Measurements from ENCODE around the gene WDFY2. TPM values are rescaled to one million over a fixed set of nuclear protein-coding genes. Genes with fewer than 3 reads are reported as not detected.

WDFY2 gene
- total and polyA plus RNA-seq, 2 of the 8 experiments (the other 6 are each of a cell fraction or from before 2014, with no cell fraction given), result 13.9 to 29.0 TPM

DNA sequence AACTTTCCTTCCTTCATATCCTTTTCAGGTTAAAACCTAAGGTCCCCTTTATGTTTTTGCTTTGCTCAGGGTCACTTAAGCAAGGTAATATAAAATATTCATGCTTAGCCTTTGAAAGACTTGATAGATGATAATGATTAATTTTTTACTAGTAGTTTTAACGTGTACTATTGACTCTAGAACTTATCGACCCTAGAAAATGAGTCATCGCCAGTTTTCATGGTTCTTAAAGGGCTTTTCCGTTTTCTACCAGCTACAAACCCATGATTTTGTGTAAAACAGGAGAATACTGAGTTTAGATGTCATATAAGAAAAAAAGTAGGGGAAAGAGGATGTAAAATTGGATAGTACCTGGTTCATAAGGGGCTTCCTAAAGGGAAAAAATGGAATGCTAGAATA is 144.0 kb downstream of the WDFY2 start:
- Histone ChIP-seq H3K9me3 (ENCODE audit: insufficient read depth in 2 of 2, low read depth in 1 of 2, low read length in 1 of 2) (no peaks in the 10 kb centered on the region), H3K27me3 (replicated peaks in 1 of 4; ENCODE audit: control insufficient read depth in 3 of 4, extremely low read depth in 1 of 4, insufficient read depth in 3 of 4, low read length in 3 of 4) (no peaks in the 10 kb centered on the region), H3K56ac (replicated peaks; ENCODE audit: insufficient read length, low read depth, low read length) (no peak overlapping the region), H3K4ac (replicated peaks; ENCODE audit: insufficient read length, low read depth, low read length) (no peak overlapping the region), H2BK12ac (ENCODE audit: low read depth, low read length) (no peak overlapping the region), H3K23ac (ENCODE audit: insufficient read length) (no peak overlapping the region), H3K27ac (ENCODE audit: low read depth, low read length) (no peak overlapping the region), H2AK5ac (ENCODE audit: low read depth, low read length) (no peak overlapping the region), H2BK120ac (replicated peaks; ENCODE audit: low read depth, low read length) (no peak overlapping the region), H3K79me2 (ENCODE audit: control insufficient read depth in 1 of 2, insufficient read depth in 2 of 2, low read length in 2 of 2) (no peaks in the 10 kb centered on the region), H3K9ac (replicated peaks in 1 of 4; ENCODE audit: extremely low read depth in 1 of 4, low read depth in 3 of 4, low read length in 3 of 4) (no peak overlapping the region), H3K4me3 (ENCODE audit: extremely low read depth in 1 of 4, insufficient read depth in 2 of 4, low read depth in 3 of 4, low read length in 4 of 4) (no peak overlapping the region), H3K36me3 (ENCODE audit: control insufficient read depth in 2 of 4, insufficient read depth in 4 of 4, low read length in 3 of 4) (peaks cover 0 to 11% (median 6%) of the 10 kb centered on the region in 4 experiments; a peak in 4 of 8 replicates), H2BK5ac (ENCODE audit: low read depth, low read length) (no peak overlapping the region), H3K79me1 (ENCODE audit: low read depth, low read length) (no peaks in the 10 kb centered on the region; the same call in 1 of the 2 replicates), H3K4me2 (ENCODE audit: insufficient read depth in 1 of 2, low read depth in 2 of 2, low read length in 2 of 2) (no peak overlapping the region), H2BK20ac (ENCODE audit: low read length) (no peak overlapping the region), H3K4me1 (replicated peaks in 1 of 4; ENCODE audit: control insufficient read depth in 3 of 4, insufficient read depth in 4 of 4, low read length in 3 of 4) (peaks cover 0 to 2% (median under 1%) of the 10 kb centered on the region in 4 experiments; a peak in 1 of 7 replicates), H4K8ac (ENCODE audit: extremely low read depth, insufficient read depth, low read length) (no peak overlapping the region), H2BK15ac (ENCODE audit: low read length) (no peak overlapping the region), H3K23me2 (ENCODE audit: low read depth, low read length) (no peaks in the 10 kb centered on the region), H4K91ac (replicated peaks; ENCODE audit: insufficient read length, low read length) (no peak overlapping the region), H3K14ac (ENCODE audit: insufficient read length) (no peak overlapping the region), H3K18ac (ENCODE audit: extremely low read depth, low read length) (no peak overlapping the region), H2AFZ (ENCODE audit: low read length) (no peak overlapping the region), H4K5ac (ENCODE audit: insufficient read length, low read depth, low read length) (no peak overlapping the region), H4K20me1 (replicated peaks in 1 of 2; ENCODE audit: control insufficient read depth in 1 of 2, insufficient read depth in 2 of 2, low read length in 2 of 2) (no peaks in the 10 kb centered on the region)
- WGBS, 2 experiments (ENCODE audit: extremely low coverage in 1 of 2, insufficient coverage in 1 of 2, insufficient read length in 1 of 2, insufficient replicate concordance in 2 of 2, low coverage in 1 of 2, low lambda C conversion rate in 2 of 2, missing lambda C conversion rate in 1 of 2), result 97% methylated on average over 4 of the region's 4 CpGs; no CpG with 5 or more reads in 1 of the 2 experiments
- FAIRE-seq (no peak), DNase-seq (ENCODE audit: low read depth in 1 of 2, low spot score in 2 of 2) (no peak)
- ChIA-PET POLR2A (ENCODE audit: partially characterized antibody) (interaction anchor here (1.1 kb wide), 1 partner anchor 28 kb away, joined by 3 read pairs; no protein-coding TSS in a partner anchor), CTCF (ENCODE audit: partially characterized antibody) (interaction anchor here (1.2 kb wide), 1 partner anchor 14 kb away, joined by 3 read pairs; no protein-coding TSS in a partner anchor)
- TF ChIP-seq CHD1 (IDR thresholded peaks at IDR 0.05; ENCODE audit: low read depth, low read length) (no peak), KDM4A (IDR thresholded peaks at IDR 0.05; ENCODE audit: low read depth, low read length, severe bottlenecking) (no peak), NANOG (IDR thresholded peaks at IDR 0.05; ENCODE audit: insufficient read depth, low read depth, low read length, poor library complexity, severe bottlenecking) (no peak), KDM1A (IDR thresholded peaks at IDR 0.05; ENCODE audit: borderline replicate concordance, low read length) (no peak), TCF12 (IDR thresholded peaks at IDR 0.05; ENCODE audit: low read depth, low read length) (no peak), TAF1 (IDR thresholded peaks at IDR 0.05; ENCODE audit: low read depth, low read length) (no peak), RXRA (IDR thresholded peaks at IDR 0.05; ENCODE audit: insufficient read depth, low read depth, low read length) (no peak), JUN (IDR thresholded peaks at IDR 0.05; ENCODE audit: low read depth, low read length) (no peak), CBX8 (IDR thresholded peaks at IDR 0.05; ENCODE audit: borderline replicate concordance, low read depth, low read length) (no peak), EZH2 (IDR thresholded peaks at IDR 0.05; ENCODE audit: low read depth, low read length, severe bottlenecking) (no peak)
- TF ChIP-seq, protein P1, sequence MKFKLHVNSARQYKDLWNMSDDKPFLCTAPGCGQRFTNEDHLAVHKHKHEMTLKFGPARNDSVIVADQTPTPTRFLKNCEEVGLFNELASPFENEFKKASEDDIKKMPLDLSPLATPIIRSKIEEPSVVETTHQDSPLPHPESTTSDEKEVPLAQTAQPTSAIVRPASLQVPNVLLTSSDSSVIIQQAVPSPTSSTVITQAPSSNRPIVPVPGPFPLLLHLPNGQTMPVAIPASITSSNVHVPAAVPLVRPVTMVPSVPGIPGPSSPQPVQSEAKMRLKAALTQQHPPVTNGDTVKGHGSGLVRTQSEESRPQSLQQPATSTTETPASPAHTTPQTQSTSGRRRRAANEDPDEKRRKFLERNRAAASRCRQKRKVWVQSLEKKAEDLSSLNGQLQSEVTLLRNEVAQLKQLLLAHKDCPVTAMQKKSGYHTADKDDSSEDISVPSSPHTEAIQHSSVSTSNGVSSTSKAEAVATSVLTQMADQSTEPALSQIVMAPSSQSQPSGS (IDR thresholded peaks at IDR 0.05; ENCODE audit: low read length), result no peak
- TF ChIP-seq, protein P2, sequence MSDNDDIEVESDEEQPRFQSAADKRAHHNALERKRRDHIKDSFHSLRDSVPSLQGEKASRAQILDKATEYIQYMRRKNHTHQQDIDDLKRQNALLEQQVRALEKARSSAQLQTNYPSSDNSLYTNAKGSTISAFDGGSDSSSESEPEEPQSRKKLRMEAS (IDR thresholded peaks at IDR 0.05), result no peak

All from H1 (cell line).